ENCODE data around the gene TPM2. TPM values are rescaled to one million over a fixed set of nuclear protein-coding genes. Genes with fewer than 3 reads are reported as not detected.
"Not testable (repeated sequence)": the region's sequence is repeated elsewhere in the genome, so short reads cannot be mapped to it uniquely, and the experiment has no call there.

TPM2 gene
- total and polyA plus RNA-seq, 4 experiments from 2014 or later, result 0.79 to 79.6 (median 72.6) TPM; not detected in 1

GRCh38 chr9:35639631-35640030 lies 50.1 kb downstream of the TPM2 start:
- DNase-seq, result no peak
- H3K27me3 Mint-ChIP-seq, result no peaks in the 10 kb centered on the region
- no peaks in the 10 kb centered on the region for H3K9me3 Mint-ChIP-seq
- intact Hi-C loops (cut with micrococcal nuclease), result no loop called here
- Histone ChIP-seq H3K27me3 (ENCODE audit: insufficient read depth, low read length) (no peaks in the 10 kb centered on the region), H3K36me3 (ENCODE audit: insufficient read depth, low read length) (no peaks in the 10 kb centered on the region), H3K27ac (ENCODE audit: low read depth, low read length) (no peak overlapping the region), H3K4me3 (ENCODE audit: low read length in 2 of 2) (no peak overlapping the region), H3K9me3 (ENCODE audit: control insufficient read depth in 1 of 2, low read length in 2 of 2) (no peaks in the 10 kb centered on the region), H3K4me1 (ENCODE audit: insufficient read depth, low read length) (peaks cover 36% of the 10 kb centered on the region)
- ChIA-PET POLR2A (ENCODE audit: partially characterized antibody) (interaction anchor here (0.7 to 2.5 kb wide), 3 partner anchors 11 to 93 kb away, joined by 3 to 6 read pairs (median 5); partner anchors contain the start of genes CREB3, SIT1 and TLN1), CTCF (ENCODE audit: partially characterized antibody) (interaction anchor here (1.0 to 3.5 kb wide), 6 partner anchors 19 to 56 kb away, joined by 3 to 11 read pairs (median 4); partner anchors contain the start of genes ARHGEF39, CCDC107 and RMRP)
- H3K4me1 Mint-ChIP-seq, result peaks cover 25 to 77% (median 48%) of the 10 kb centered on the region in 4 donors
- peak overlapping the region in 5 of 7 donors; percentile 53 to 85 (median 75) for H3K27ac Mint-ChIP-seq
- H3K4me3 Mint-ChIP-seq, result peak overlapping the region in 4 of 8 donors; percentile 6 to 72 (median 30)
- H3K36me3 Mint-ChIP-seq, result peaks cover 7 to 15% of the 10 kb centered on the region in 2 donors

GRCh38 chr9:35639225-35639624 lies 50.5 kb downstream of the TPM2 start:
- H3K4me3 ChIP-seq (ENCODE audit: low read length in 2 of 2); H3K27me3 ChIP-seq (ENCODE audit: insufficient read depth, low read length); H3K27me3 Mint-ChIP-seq; H3K9me3 ChIP-seq (ENCODE audit: control insufficient read depth in 1 of 2, low read length in 2 of 2); H3K27ac ChIP-seq (ENCODE audit: low read depth, low read length); H3K36me3 ChIP-seq (ENCODE audit: insufficient read depth, low read length); H3K9me3 Mint-ChIP-seq; intact Hi-C loops (cut with micrococcal nuclease): not testable (repeated sequence)
- CTCF ChIA-PET (ENCODE audit: partially characterized antibody), result interaction anchor here (0.7 to 3.5 kb wide), 4 partner anchors 19 to 58 kb away, joined by 3 to 11 read pairs (median 4); partner anchors contain the start of genes CCDC107 and RMRP
- Mint-ChIP-seq H3K27ac (peak overlapping the region in 6 of 7 donors; percentile 15 to 85 (median 72)), H3K36me3 (peaks cover 5 to 15% of the 10 kb centered on the region in 2 donors), H3K4me1 (peaks cover 22 to 75% (median 47%) of the 10 kb centered on the region in 4 donors), H3K4me3 (peak overlapping the region in 5 of 8 donors; percentile 28 to 72 (median 35))
- POLR2A ChIA-PET (ENCODE audit: partially characterized antibody), result interaction anchor here (0.7 to 2.5 kb wide), 3 partner anchors 11 to 93 kb away, joined by 3 to 6 read pairs (median 5); partner anchors contain the start of genes CREB3, SIT1 and TLN1
- peaks cover 32% of the 10 kb centered on the region for H3K4me1 ChIP-seq (ENCODE audit: insufficient read depth, low read length)
- peak in 1 of 5 donors; percentile 24 for DNase-seq

- intact Hi-C loops (cut with micrococcal nuclease); H3K9me3 ChIP-seq (ENCODE audit: control insufficient read depth in 1 of 2, low read length in 2 of 2); H3K27ac ChIP-seq (ENCODE audit: low read depth, low read length); H3K27me3 ChIP-seq (ENCODE audit: insufficient read depth, low read length); H3K27me3 Mint-ChIP-seq; H3K36me3 ChIP-seq (ENCODE audit: insufficient read depth, low read length); H3K4me3 ChIP-seq (ENCODE audit: low read length in 2 of 2); H3K9me3 Mint-ChIP-seq: not testable (repeated sequence)
- H3K4me1 Mint-ChIP-seq, result peaks cover 22 to 74% (median 47%) of the 10 kb centered on the region in 4 donors
- DNase-seq, result peak; percentile 41 to 49 (median 46)
- ChIA-PET CTCF (ENCODE audit: partially characterized antibody) (interaction anchor here (0.7 to 3.5 kb wide), 5 partner anchors 8 to 58 kb away, joined by 3 to 11 read pairs (median 5); partner anchors contain the start of genes CCDC107 and RMRP), POLR2A (ENCODE audit: partially characterized antibody) (interaction anchor here (0.7 to 2.5 kb wide), 3 partner anchors 12 to 94 kb away, joined by 3 to 6 read pairs (median 5); partner anchors contain the start of genes CREB3, SIT1 and TLN1)
- H3K27ac Mint-ChIP-seq, result peak overlapping the region in 6 of 7 donors; percentile 48 to 85 (median 64)
- H3K4me1 ChIP-seq (ENCODE audit: insufficient read depth, low read length), result peaks cover 32% of the 10 kb centered on the region
- peaks cover 5 to 15% of the 10 kb centered on the region in 2 donors for H3K36me3 Mint-ChIP-seq
- H3K4me3 Mint-ChIP-seq, result peak overlapping the region in 6 of 8 donors; percentile 46 to 76 (median 53)
Measured at GRCh38 chr9:35638751-35639150, 51.0 kb downstream of the TPM2 start.

- H3K9me3 Mint-ChIP-seq; intact Hi-C loops (cut with micrococcal nuclease); H3K36me3 ChIP-seq (ENCODE audit: insufficient read depth, low read length); POLR2A ChIA-PET (ENCODE audit: partially characterized antibody); H3K4me3 ChIP-seq (ENCODE audit: low read length in 2 of 2); H3K27me3 ChIP-seq (ENCODE audit: insufficient read depth, low read length); H3K4me3 Mint-ChIP-seq; H3K27me3 Mint-ChIP-seq; H3K9me3 ChIP-seq (ENCODE audit: control insufficient read depth in 1 of 2, low read length in 2 of 2): not testable (repeated sequence)
- DNase-seq, result peak in 1 of 5 donors; percentile 21
- Histone ChIP-seq H3K27ac (ENCODE audit: low read depth, low read length) (peak overlapping the region; percentile 4), H3K4me1 (ENCODE audit: insufficient read depth, low read length) (peaks cover 32% of the 10 kb centered on the region)
- peaks cover 5 to 15% of the 10 kb centered on the region in 2 donors for H3K36me3 Mint-ChIP-seq
- H3K27ac Mint-ChIP-seq, result peak overlapping the region in 6 of 7 donors; percentile 44 to 93 (median 82)
- CTCF ChIA-PET (ENCODE audit: partially characterized antibody), result interaction anchor here (1.3 to 3.5 kb wide), 2 partner anchors 9 to 21 kb away, joined by 7 to 11 read pairs; partner anchors contain the start of genes CCDC107 and RMRP
- H3K4me1 Mint-ChIP-seq, result peaks cover 22 to 62% (median 43%) of the 10 kb centered on the region in 4 donors
Measured at GRCh38 chr9:35637427-35637955, 52.2 kb downstream of the TPM2 start.

- not testable (repeated sequence) for H3K36me3 ChIP-seq (ENCODE audit: insufficient read depth, low read length); H3K27me3 ChIP-seq (ENCODE audit: insufficient read depth, low read length); H3K27me3 Mint-ChIP-seq
Measured at GRCh38 chr9:35636877-35637246, 52.9 kb downstream of the TPM2 start.

GRCh38 chr9:35636135-35636876 lies 53.4 kb downstream of the TPM2 start:
- Mint-ChIP-seq H3K27me3 (no peaks in the 10 kb centered on the region), H3K4me3 (peak overlapping the region in 3 of 8 donors; percentile 22 to 60 (median 43)), H3K27ac (peak overlapping the region in 6 of 7 donors; percentile 6 to 71 (median 38)), H3K36me3 (peaks cover 5 to 11% of the 10 kb centered on the region in 2 donors), H3K9me3 (no peaks in the 10 kb centered on the region), H3K4me1 (peaks cover 22 to 56% (median 41%) of the 10 kb centered on the region in 4 donors)
- no peaks in the 10 kb centered on the region for H3K36me3 ChIP-seq (ENCODE audit: insufficient read depth, low read length)
- DNase-seq, result peak in 1 of 5 donors; percentile 33
- peaks cover 32% of the 10 kb centered on the region for H3K4me1 ChIP-seq (ENCODE audit: insufficient read depth, low read length)
- H3K4me3 ChIP-seq (ENCODE audit: low read length in 2 of 2), result no peak overlapping the region
- H3K27ac ChIP-seq (ENCODE audit: low read depth, low read length), result no peak overlapping the region
- POLR2A ChIA-PET (ENCODE audit: partially characterized antibody), result interaction anchor here (1.9 kb wide), 1 partner anchor 10 kb away, joined by 11 read pairs; no protein-coding TSS in a partner anchor
- no peaks in the 10 kb centered on the region for H3K9me3 ChIP-seq (ENCODE audit: control insufficient read depth in 1 of 2, low read length in 2 of 2)
- CTCF ChIA-PET (ENCODE audit: partially characterized antibody), result interaction anchor here (1.0 to 1.9 kb wide), 2 partner anchors 10 to 25 kb away, joined by 3 to 7 read pairs; no protein-coding TSS in a partner anchor
- H3K27me3 ChIP-seq (ENCODE audit: insufficient read depth, low read length), result no peaks in the 10 kb centered on the region
- intact Hi-C loops (cut with micrococcal nuclease), result no loop called here

More at GRCh38 chr9:35636877-35637246, 52.9 kb downstream of the TPM2 start:
- Mint-ChIP-seq H3K4me3 (peak overlapping the region in 2 of 8 donors; percentile 7 to 43), H3K4me1 (peaks cover 22 to 61% (median 43%) of the 10 kb centered on the region in 4 donors), H3K36me3 (peaks cover 5 to 15% of the 10 kb centered on the region in 2 donors), H3K27ac (peak overlapping the region in 5 of 7 donors; percentile 11 to 93 (median 71))
- H3K4me3 ChIP-seq (ENCODE audit: low read length in 2 of 2); H3K9me3 ChIP-seq (ENCODE audit: control insufficient read depth in 1 of 2, low read length in 2 of 2); intact Hi-C loops (cut with micrococcal nuclease); H3K9me3 Mint-ChIP-seq; DNase-seq; H3K27ac ChIP-seq (ENCODE audit: low read depth, low read length): not testable (repeated sequence)
- POLR2A ChIA-PET (ENCODE audit: partially characterized antibody), result interaction anchor here (1.9 kb wide), 1 partner anchor 10 kb away, joined by 11 read pairs; no protein-coding TSS in a partner anchor
- CTCF ChIA-PET (ENCODE audit: partially characterized antibody), result interaction anchor here (1.0 to 1.9 kb wide), 2 partner anchors 9 to 26 kb away, joined by 3 to 7 read pairs; no protein-coding TSS in a partner anchor
- H3K4me1 ChIP-seq (ENCODE audit: insufficient read depth, low read length), result peaks cover 32% of the 10 kb centered on the region
